BLaER1 (cell line): ENCODE data around the gene FARSA.
A peak's percentile ranks its signal among the peaks of the same experiment; 100 is the strongest.

ENCODE experiments used
- H3K27ac ChIP-seq: shearing (Covaris generic); formaldehyde crosslinking; 2 replicates; pipeline ENCODE4 v1.8.1; 2022
- H3K27me3 ChIP-seq: shearing (Covaris generic); formaldehyde crosslinking; 2 replicates; pipeline ENCODE4 v1.8.1; 2022
- H3K36me3 ChIP-seq: shearing (Covaris generic); formaldehyde crosslinking; 2 replicates; pipeline ENCODE4 v1.8.1; 2022
- H3K4me1 ChIP-seq: shearing (Covaris generic); formaldehyde crosslinking; 2 replicates; pipeline ENCODE4 v1.8.1; 2022
- H3K4me2 ChIP-seq: shearing (Covaris generic); formaldehyde crosslinking; 2 replicates; pipeline ENCODE4 v1.8.1; 2022
- H3K4me3 ChIP-seq: shearing (Covaris generic); formaldehyde crosslinking; 2 replicates; pipeline ENCODE4 v1.8.1; 2022
- H3K9ac ChIP-seq: shearing (Covaris generic); formaldehyde crosslinking; 2 replicates; pipeline ENCODE4 v1.8.1; 2022
- H3K9me3 ChIP-seq: shearing (Covaris generic); formaldehyde crosslinking; 2 replicates; pipeline ENCODE4 v1.8.1; 2022
- H4K20me1 ChIP-seq: shearing (Covaris generic); formaldehyde crosslinking; 2 replicates; pipeline ENCODE4 v1.8.1; 2022
- Cebpa-rat ChIP-seq: shearing (Covaris generic); IDR thresholded peaks from 2 replicates; pipeline ENCODE4 v1.8.1; 2022

The FARSA gene

DNA sequence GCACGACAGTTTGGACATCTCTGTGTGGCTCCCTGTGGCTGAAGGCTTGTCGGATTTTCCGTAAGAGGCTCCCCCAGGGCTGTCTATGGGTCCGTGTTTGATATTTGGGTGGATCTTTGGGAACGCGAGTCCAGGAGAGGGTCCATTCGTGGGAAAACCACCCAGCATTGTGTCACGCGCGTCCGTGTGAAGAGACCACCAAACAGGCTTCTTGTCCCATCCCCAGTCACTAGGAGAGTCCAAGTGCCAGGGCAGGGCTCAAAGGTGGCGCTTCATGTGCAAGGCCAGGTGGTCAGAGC lies 48.9 kb downstream of the FARSA start:
- H3K4me3 ChIP-seq, result no peak overlapping the region
- H3K9ac ChIP-seq, result no peak overlapping the region
- peaks cover 42% of the 10 kb centered on the region for H3K27me3 ChIP-seq
- no peak overlapping the region for H3K4me2 ChIP-seq
- peaks cover 22% of the 10 kb centered on the region for H3K9me3 ChIP-seq
- no peak for TF ChIP-seq Cebpa-rat
- no peaks in the 10 kb centered on the region for H3K36me3 ChIP-seq
- H3K27ac ChIP-seq, result no peak overlapping the region
- H4K20me1 ChIP-seq, result no peaks in the 10 kb centered on the region
- peaks cover 21% of the 10 kb centered on the region for H3K4me1 ChIP-seq

DNA sequence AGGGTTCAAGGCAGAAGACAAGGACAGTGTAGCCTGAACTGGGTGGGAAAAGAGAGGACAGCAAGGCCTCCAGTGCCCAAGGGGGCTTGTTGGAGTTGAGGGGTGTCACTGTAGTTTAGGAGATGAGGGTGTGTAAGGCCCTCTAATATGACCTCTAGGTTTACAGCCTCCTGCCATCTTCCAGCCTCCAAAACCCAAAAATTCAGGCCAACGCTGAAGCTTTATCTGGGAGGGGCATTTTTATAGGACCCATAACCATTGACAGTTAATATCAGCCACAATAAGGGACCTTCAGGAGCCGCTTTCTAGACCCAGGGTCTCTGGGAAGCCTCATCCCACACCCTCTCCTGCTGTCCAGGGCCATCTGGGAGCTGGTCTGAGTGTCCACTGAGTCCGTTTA lies 49.3 kb downstream of the FARSA start:
- Histone ChIP-seq H3K4me2 (no peak overlapping the region), H3K4me1 (peaks cover 18% of the 10 kb centered on the region), H4K20me1 (no peaks in the 10 kb centered on the region), H3K4me3 (no peak overlapping the region), H3K27ac (no peak overlapping the region), H3K36me3 (no peaks in the 10 kb centered on the region), H3K27me3 (peaks cover 42% of the 10 kb centered on the region), H3K9me3 (peaks cover 22% of the 10 kb centered on the region), H3K9ac (no peak overlapping the region)
- no peak for TF ChIP-seq Cebpa-rat

DNA sequence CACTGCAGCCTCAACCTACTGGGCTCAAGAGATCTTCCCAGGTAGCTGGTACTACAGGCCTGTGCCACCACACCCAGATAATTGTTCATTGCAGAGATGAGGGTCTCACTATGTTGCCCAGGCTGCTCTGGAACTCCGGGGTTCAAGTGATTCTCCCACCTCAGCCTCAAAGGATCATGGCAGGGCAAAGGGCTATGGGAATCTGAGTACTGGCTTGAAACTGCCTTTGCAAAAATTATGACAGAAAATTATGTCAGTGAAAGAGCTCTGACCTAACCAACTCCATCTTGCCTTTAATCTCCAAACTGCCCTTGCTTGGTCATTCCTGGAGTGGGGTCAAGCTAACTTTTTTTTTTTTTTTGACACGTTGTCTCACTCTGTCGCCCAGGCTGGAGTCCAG lies 50.9 kb downstream of the FARSA start:
- peaks cover 22% of the 10 kb centered on the region for H3K9me3 ChIP-seq
- H3K36me3 ChIP-seq, result peaks cover 12% of the 10 kb centered on the region
- H4K20me1 ChIP-seq, result no peaks in the 10 kb centered on the region
- H3K4me1 ChIP-seq, result peaks cover 17% of the 10 kb centered on the region
- no peak for TF ChIP-seq Cebpa-rat
- H3K27me3 ChIP-seq, result peaks cover 40% of the 10 kb centered on the region
- no peak overlapping the region for H3K9ac ChIP-seq
- no peak overlapping the region for H3K4me2 ChIP-seq
- no peak overlapping the region for H3K27ac ChIP-seq
- no peak overlapping the region for H3K4me3 ChIP-seq

DNA sequence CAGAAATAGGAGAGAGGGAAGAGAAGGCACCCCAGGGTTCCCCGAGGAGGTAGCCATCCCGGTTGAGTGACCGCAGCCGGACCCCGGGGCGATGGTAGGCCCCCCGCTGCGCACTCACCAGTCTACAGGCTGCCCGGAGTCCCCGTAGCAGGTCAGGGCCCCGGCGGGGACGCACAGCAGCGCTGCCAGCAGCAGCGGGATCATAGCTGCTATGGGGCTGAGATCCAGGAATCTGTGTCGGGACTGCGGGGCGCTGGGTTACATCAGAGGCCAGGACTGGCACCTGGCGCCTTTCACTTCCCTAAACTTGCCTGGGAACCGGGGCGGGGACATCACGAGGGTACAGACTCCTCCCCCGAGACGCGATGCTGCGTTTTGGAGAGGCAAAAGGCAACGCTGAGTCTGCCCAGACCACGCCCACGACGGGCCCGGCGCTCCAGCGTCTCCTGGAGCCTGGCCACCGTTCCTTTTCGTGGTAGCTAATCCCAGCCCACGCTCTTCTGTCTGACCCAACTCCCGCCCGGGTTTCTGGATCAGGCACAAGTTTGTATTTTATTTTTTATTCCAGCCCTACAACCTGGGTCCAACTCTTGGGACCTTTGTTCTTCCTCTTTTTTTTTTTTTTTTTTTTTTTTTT lies 52.2 kb downstream of the FARSA start, which contains the start of gene DNASE2:
Gene DNASE2 (minus strand): TSS at position 278 of the 637 bp plus-strand sequence. CDS start 74 bp downstream, at position 204.
- TF ChIP-seq Cebpa-rat, result no peak
- peak within 1 kb of the TSS; percentile 87 for H3K4me2 ChIP-seq
- peaks cover 27% of the 10 kb centered on the region for H3K27me3 ChIP-seq
- peaks cover 17% of the 10 kb centered on the region for H3K4me1 ChIP-seq
- H3K36me3 ChIP-seq, result peaks cover 25% of the 10 kb centered on the region
- H4K20me1 ChIP-seq, result no peaks in the 10 kb centered on the region
- H3K9ac ChIP-seq, result peak within 1 kb of the TSS; percentile 84
- H3K4me3 ChIP-seq, result peak within 1 kb of the TSS; percentile 86
- H3K27ac ChIP-seq, result peak within 1 kb of the TSS; percentile 83
- peaks cover 22% of the 10 kb centered on the region for H3K9me3 ChIP-seq

DNA sequence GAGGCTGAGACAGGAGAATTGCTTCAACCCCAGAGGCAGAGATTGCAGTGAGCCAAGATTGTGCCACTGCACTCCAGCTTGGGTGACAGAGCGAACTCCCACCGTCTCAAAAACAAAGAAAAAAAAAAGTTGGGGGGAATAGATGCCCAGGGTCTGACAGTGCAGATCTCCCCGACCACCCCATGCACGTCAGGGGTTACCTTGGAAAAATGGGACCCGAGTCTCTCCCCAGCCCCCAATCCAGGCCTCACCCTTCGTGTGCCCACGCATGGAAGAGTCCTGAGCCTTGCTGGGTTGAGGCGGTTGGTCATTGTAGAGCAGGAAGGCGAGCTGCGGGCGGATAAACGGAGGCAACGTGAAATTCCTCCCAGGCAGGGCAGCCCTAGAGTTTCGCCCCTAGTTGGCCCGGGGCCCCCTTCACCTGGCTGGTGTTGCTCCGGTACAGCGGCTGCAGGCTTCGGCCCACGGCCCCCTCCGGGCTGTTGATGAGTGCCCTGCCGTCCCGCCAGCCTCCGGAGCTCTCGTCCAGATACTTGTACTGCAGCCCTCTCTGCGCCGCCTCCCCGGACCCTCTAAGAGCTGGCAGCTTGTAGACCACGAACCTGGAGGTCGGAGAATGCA lies 52.9 kb downstream of the FARSA start:
- H3K27ac ChIP-seq, result peak overlapping the region; percentile 83
- H3K4me3 ChIP-seq, result peak overlapping the region; percentile 86
- peak overlapping the region; percentile 84 for H3K9ac ChIP-seq
- peaks cover 22% of the 10 kb centered on the region for H3K9me3 ChIP-seq
- TF ChIP-seq Cebpa-rat, result no peak
- peak overlapping the region; percentile 87 for H3K4me2 ChIP-seq
- peaks cover 21% of the 10 kb centered on the region for H3K27me3 ChIP-seq
- peaks cover 31% of the 10 kb centered on the region for H3K36me3 ChIP-seq
- peaks cover 17% of the 10 kb centered on the region for H3K4me1 ChIP-seq
- no peaks in the 10 kb centered on the region for H4K20me1 ChIP-seq

DNA sequence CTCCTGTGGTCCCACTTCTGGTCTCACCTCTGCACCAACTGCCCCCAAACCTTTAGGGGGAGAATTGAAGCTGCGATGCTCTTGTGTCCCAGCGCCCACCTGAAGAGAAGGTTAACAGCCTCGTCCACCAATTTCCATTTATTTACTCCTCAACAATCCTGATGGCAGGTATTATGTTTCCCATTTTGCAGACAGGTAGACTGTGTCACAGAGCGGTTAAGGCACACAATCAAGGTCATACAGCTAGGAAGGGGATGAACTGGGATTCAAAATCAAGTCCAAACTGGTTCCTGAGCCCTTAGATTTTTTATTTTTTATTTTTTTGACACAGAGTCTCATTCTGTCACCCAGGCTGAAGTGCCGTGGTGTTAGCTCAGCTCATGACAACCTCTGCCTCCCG lies 58.4 kb downstream of the FARSA start:
- Histone ChIP-seq H3K4me2 (no peak overlapping the region), H3K4me1 (peaks cover 4% of the 10 kb centered on the region), H3K27ac (no peak overlapping the region), H3K4me3 (no peak overlapping the region), H3K27me3 (no peaks in the 10 kb centered on the region), H3K36me3 (peaks cover 56% of the 10 kb centered on the region), H3K9me3 (peaks cover 18% of the 10 kb centered on the region), H4K20me1 (no peaks in the 10 kb centered on the region), H3K9ac (no peak overlapping the region)
- TF ChIP-seq Cebpa-rat, result no peak

DNA sequence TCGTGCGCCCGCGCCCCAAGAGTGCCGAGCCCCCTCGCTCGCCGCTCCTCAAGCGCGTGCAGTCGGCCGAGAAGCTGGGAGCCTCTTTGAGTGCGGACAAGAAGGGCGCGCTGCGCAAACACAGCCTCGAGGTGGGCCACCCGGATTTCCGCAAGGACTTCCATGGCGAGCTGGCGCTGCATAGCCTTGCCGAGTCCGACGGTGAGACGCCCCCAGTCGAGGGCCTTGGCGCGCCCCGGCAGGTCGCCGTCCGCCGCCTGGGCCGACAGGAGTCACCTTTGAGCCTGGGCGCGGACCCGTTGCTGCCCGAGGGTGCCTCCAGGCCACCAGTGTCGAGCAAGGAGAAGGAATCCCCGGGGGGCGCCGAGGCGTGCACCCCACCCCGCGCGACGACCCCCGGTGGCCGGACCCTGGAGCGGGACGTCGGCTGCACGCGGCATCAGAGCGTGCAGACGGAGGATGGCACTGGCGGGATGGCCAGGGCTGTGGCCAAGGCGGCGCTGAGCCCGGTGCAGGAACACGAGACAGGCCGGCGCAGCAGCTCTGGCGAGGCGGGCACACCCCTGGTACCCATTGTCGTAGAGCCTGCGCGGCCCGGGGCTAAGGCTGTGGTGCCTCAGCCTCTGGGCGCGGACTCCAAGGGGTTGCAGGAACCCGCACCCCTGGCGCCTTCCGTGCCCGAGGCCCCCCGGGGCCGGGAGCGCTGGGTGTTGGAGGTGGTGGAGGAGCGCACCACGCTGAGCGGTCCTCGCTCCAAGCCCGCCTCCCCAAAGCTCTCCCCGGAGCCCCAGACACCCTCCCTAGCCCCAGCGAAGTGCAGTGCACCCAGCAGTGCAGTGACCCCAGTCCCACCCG lies 59.4 kb downstream of the FARSA start:
- Histone ChIP-seq H3K9me3 (peaks cover 18% of the 10 kb centered on the region), H3K36me3 (peaks cover 56% of the 10 kb centered on the region), H4K20me1 (no peaks in the 10 kb centered on the region), H3K27me3 (no peaks in the 10 kb centered on the region), H3K4me1 (no peaks in the 10 kb centered on the region), H3K4me3 (no peak overlapping the region), H3K4me2 (no peak overlapping the region), H3K9ac (no peak overlapping the region), H3K27ac (no peak overlapping the region)
- no peak for TF ChIP-seq Cebpa-rat

DNA sequence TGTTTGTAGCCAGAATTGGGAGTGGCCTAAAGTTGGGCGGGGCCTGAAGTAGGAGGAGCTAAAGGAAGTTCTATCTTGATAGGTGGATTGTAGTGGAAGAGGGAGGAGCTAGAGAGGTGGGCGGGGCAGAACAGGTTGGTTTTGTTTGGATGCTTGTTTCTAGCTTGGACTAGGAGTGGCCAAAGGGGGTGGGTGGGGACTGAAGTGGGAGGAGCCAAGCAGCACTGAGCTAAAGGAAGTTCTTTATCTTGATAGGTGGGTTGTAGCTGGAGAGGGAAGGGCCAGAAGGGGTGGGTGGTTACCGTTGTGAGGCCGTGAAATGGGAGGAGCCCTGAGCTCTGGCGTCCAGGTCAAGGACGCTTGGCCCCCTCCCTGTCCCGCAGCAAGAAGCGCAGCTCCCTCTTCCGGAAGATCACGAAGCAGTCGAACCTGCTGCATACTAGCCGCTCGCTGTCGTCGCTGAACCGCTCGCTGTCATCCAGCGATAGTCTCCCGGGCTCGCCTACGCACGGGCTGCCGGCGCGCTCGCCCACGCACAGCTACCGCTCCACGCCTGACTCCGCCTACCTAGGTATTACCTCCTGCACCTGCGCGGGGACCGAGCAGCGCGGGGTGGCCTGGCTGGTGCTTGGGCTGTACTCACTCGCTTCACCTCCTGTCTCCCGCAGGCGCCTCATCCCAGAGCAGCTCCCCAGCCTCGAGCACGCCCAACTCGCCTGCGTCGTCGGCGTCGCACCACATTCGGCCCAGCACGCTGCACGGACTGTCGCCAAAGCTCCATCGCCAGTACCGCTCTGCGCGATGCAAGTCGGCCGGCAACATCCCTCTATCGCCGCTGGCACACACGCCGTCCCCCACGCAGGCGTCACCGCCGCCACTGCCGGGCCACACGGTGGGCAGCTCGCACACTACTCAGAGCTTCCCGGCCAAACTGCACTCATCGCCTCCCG lies 60.3 kb downstream of the FARSA start:
- H3K36me3 ChIP-seq, result peaks cover 50% of the 10 kb centered on the region
- H4K20me1 ChIP-seq, result no peaks in the 10 kb centered on the region
- no peak overlapping the region for H3K4me3 ChIP-seq
- peaks cover under 1% of the 10 kb centered on the region; the same call in 1 of the 2 replicates for H3K4me1 ChIP-seq
- no peak for TF ChIP-seq Cebpa-rat
- H3K9me3 ChIP-seq, result peaks cover 18% of the 10 kb centered on the region
- H3K4me2 ChIP-seq, result no peak overlapping the region
- no peaks in the 10 kb centered on the region for H3K27me3 ChIP-seq
- H3K9ac ChIP-seq, result no peak overlapping the region
- H3K27ac ChIP-seq, result no peak overlapping the region
